Muscle of leg (tissue), 11 donors: ENCODE results near the gene PDE11A. TPM values are rescaled to one million over a fixed set of nuclear protein-coding genes. Genes with fewer than 3 reads are reported as not detected.
A peak's percentile ranks its signal among the peaks of the same experiment; 100 is the strongest.

Source experiments
- DNase-seq: peaks from one replicate; pipeline ENCODE4 v3.0.0; 2013
- H3K27ac ChIP-seq: one replicate; pipeline ENCODE4 v1.5.1; 2013; ENCODE audit warnings: mild to moderate bottlenecking, low read length, control low read depth
- H3K27me3 ChIP-seq: one replicate; pipeline ENCODE4 v1.6.1; 2013; ENCODE audit warnings: low read length; ENCODE audit not compliant: control insufficient read depth, insufficient read depth
- H3K36me3 ChIP-seq: one replicate; pipeline ENCODE4 v1.6.1; 2013; ENCODE audit warnings: low read length; ENCODE audit not compliant: control insufficient read depth, insufficient read depth
- H3K4me1 ChIP-seq: one replicate; pipeline ENCODE4 v1.6.1; 2013; ENCODE audit warnings: low read length; ENCODE audit not compliant: control insufficient read depth, insufficient read depth
- H3K4me3 ChIP-seq: one replicate; pipeline ENCODE4 v1.5.1; 2013; ENCODE audit warnings: low read length, control low read depth
- H3K9me3 ChIP-seq: replicated peaks from 2 replicates; pipeline ENCODE4 v1.6.1; 2013; ENCODE audit warnings: low read depth, low read length; ENCODE audit not compliant: control insufficient read depth
- WGBS: methylation state at CpG from one replicate; pipeline ENCODE4 v1.1.5; 2013; ENCODE audit warnings: missing lambda C conversion rate; ENCODE audit not compliant: insufficient coverage; 5-methylcytosine and 5-hydroxymethylcytosine counted together
- polyA plus RNA-seq, 8 donors: library from polyadenylated mRNA; unstranded; fragments of 120-200 nt; gene quantifications; one replicate each; pipeline versions ENCODE4 v1.2.1 to v1.2.3, GENCODE V29; 2013; ENCODE audit warnings: inconsistent platforms in 1 of 8, low replicate concordance in 1 of 8; ENCODE audit not compliant: insufficient read length in 8 of 8, insufficient read depth in 1 of 8
- total RNA-seq: library from RNA; stranded (reverse); fragments of 120-200 nt; gene quantifications from one replicate; pipeline ENCODE4 v1.2.4, GENCODE V29; 2013

PDE11A gene
- total and polyA plus RNA-seq, 9 donors = 0.36 to 2.6 (median 0.62) TPM

GRCh38 chr2:177679611-177680605 is 392.7 kb downstream of the PDE11A start:
- Histone ChIP-seq H3K4me3 (no peak overlapping the region), H3K27ac (no peak overlapping the region), H3K27me3 (no peaks in the 10 kb centered on the region), H3K36me3 (no peaks in the 10 kb centered on the region), H3K9me3 (no peaks in the 10 kb centered on the region), H3K4me1 (peaks cover 5% of the 10 kb centered on the region)
- no peak for DNase-seq
- 72% methylated on average over 4 of the region's 6 CpGs for WGBS

GRCh38 chr2:177678939-177679338 is 393.6 kb downstream of the PDE11A start:
- Histone ChIP-seq H3K4me3 (no peak overlapping the region), H3K9me3 (no peaks in the 10 kb centered on the region), H3K36me3 (no peaks in the 10 kb centered on the region), H3K27me3 (no peaks in the 10 kb centered on the region), H3K27ac (no peak overlapping the region), H3K4me1 (peaks cover 5% of the 10 kb centered on the region)
- WGBS = 100% methylated on average over 1 of the region's 2 CpGs
- no peak for DNase-seq

GRCh38 chr2:177676636-177677035 is 395.9 kb downstream of the PDE11A start:
- no peaks in the 10 kb centered on the region for H3K27me3 ChIP-seq
- H3K4me1 ChIP-seq = peaks cover 5% of the 10 kb centered on the region
- H3K4me3 ChIP-seq = no peak overlapping the region
- no peaks in the 10 kb centered on the region for H3K9me3 ChIP-seq
- no peaks in the 10 kb centered on the region for H3K36me3 ChIP-seq
- no peak overlapping the region for H3K27ac ChIP-seq
- WGBS = 67% methylated on average over 2 of the region's 3 CpGs
- no peak for DNase-seq

- Histone ChIP-seq H3K27me3 (no peaks in the 10 kb centered on the region), H3K4me3 (no peak overlapping the region), H3K4me1 (peaks cover 8% of the 10 kb centered on the region), H3K27ac (no peak overlapping the region), H3K9me3 (no peaks in the 10 kb centered on the region), H3K36me3 (no peaks in the 10 kb centered on the region)
- DNase-seq = no peak
- no CpG with 5 or more reads among the region's 1 CpG for WGBS
Observed at GRCh38 chr2:177675825-177676224, 396.8 kb downstream of the PDE11A start.

GRCh38 chr2:177675350-177675821 is 397.2 kb downstream of the PDE11A start:
- no peaks in the 10 kb centered on the region for H3K9me3 ChIP-seq
- H3K4me3 ChIP-seq = no peak overlapping the region
- no peak for DNase-seq
- WGBS = 48% methylated on average over 2 of the region's 6 CpGs
- H3K27me3 ChIP-seq = no peaks in the 10 kb centered on the region
- no peaks in the 10 kb centered on the region for H3K36me3 ChIP-seq
- no peak overlapping the region for H3K27ac ChIP-seq
- H3K4me1 ChIP-seq = peaks cover 9% of the 10 kb centered on the region

- Histone ChIP-seq H3K4me3 (no peak overlapping the region), H3K36me3 (no peaks in the 10 kb centered on the region), H3K4me1 (peaks cover 9% of the 10 kb centered on the region), H3K27me3 (no peaks in the 10 kb centered on the region), H3K27ac (no peak overlapping the region), H3K9me3 (no peaks in the 10 kb centered on the region)
- no peak for DNase-seq
- 94% methylated on average over 7 of the region's 9 CpGs for WGBS
Observed at GRCh38 chr2:177673602-177674595, 398.7 kb downstream of the PDE11A start.

GRCh38 chr2:177671662-177672061 is 400.9 kb downstream of the PDE11A start:
- no peak for DNase-seq
- peaks cover 9% of the 10 kb centered on the region for H3K4me1 ChIP-seq
- 44% methylated on average over 4 of the region's 4 CpGs for WGBS
- H3K36me3 ChIP-seq = no peaks in the 10 kb centered on the region
- no peak overlapping the region for H3K4me3 ChIP-seq
- H3K27ac ChIP-seq = no peak overlapping the region
- no peaks in the 10 kb centered on the region for H3K9me3 ChIP-seq
- H3K27me3 ChIP-seq = no peaks in the 10 kb centered on the region

- Histone ChIP-seq H3K9me3 (no peaks in the 10 kb centered on the region), H3K27ac (no peak overlapping the region), H3K4me1 (peaks cover 9% of the 10 kb centered on the region), H3K27me3 (no peaks in the 10 kb centered on the region), H3K4me3 (no peak overlapping the region), H3K36me3 (no peaks in the 10 kb centered on the region)
- WGBS = 50% methylated on average over 1 of the region's 2 CpGs
- peak; percentile 54 for DNase-seq
Observed at GRCh38 chr2:177670791-177671535, 401.6 kb downstream of the PDE11A start.

GRCh38 chr2:177669625-177670330 is 402.8 kb downstream of the PDE11A start:
- no peak overlapping the region for H3K27ac ChIP-seq
- DNase-seq = peak; percentile 84
- no peaks in the 10 kb centered on the region for H3K36me3 ChIP-seq
- H3K4me3 ChIP-seq = no peak overlapping the region
- WGBS = no CpG with 5 or more reads among the region's 3 CpGs
- no peaks in the 10 kb centered on the region for H3K9me3 ChIP-seq
- H3K27me3 ChIP-seq = no peaks in the 10 kb centered on the region
- H3K4me1 ChIP-seq = peaks cover 4% of the 10 kb centered on the region
